H9 (cell line): ENCODE measurements around the gene AS3MT. TPM values are rescaled to one million over a fixed set of nuclear protein-coding genes. Genes with fewer than 3 reads are reported as not detected.

Experiments used
- DNase-seq: peaks from one replicate; pipeline ENCODE4 v3.0.0-alpha.2; 2017
- H2AFZ ChIP-seq: one replicate; pipeline ENCODE4 v1.6.1; 2013; ENCODE audit warnings: mild to moderate bottlenecking, low read length, control low read depth, moderate library complexity
- H2AK5ac ChIP-seq: 2 replicates; pipeline ENCODE4 v1.6.1; 2013; ENCODE audit warnings: low read length, control low read depth, mixed read lengths; ENCODE audit not compliant: insufficient read length
- H2BK120ac ChIP-seq: one replicate; pipeline ENCODE4 v1.6.1; 2013; ENCODE audit warnings: low read depth, mild to moderate bottlenecking, low read length, control low read depth, inconsistent platforms; ENCODE audit not compliant: poor library complexity, severe bottlenecking
- H2BK12ac ChIP-seq: 2 replicates; pipeline ENCODE4 v1.6.1; 2013; ENCODE audit warnings: low read length, control low read depth, mixed read lengths, low read depth; ENCODE audit not compliant: insufficient read length
- H2BK15ac ChIP-seq: 2 replicates; pipeline ENCODE4 v1.6.1; 2013; ENCODE audit warnings: low read depth, low read length, control low read depth
- H2BK20ac ChIP-seq: one replicate; pipeline ENCODE4 v1.6.1; 2013; ENCODE audit warnings: low read depth, mild to moderate bottlenecking, low read length, control low read depth, inconsistent platforms; ENCODE audit not compliant: poor library complexity, severe bottlenecking
- H2BK5ac ChIP-seq: 2 replicates; pipeline ENCODE4 v1.6.1; 2013; ENCODE audit warnings: low read length, control low read depth, mixed read lengths; ENCODE audit not compliant: insufficient read length
- H3K14ac ChIP-seq: 2 replicates; pipeline ENCODE4 v1.6.1; 2013; ENCODE audit warnings: low read length, control low read depth; ENCODE audit not compliant: insufficient read depth
- H3K18ac ChIP-seq: 2 replicates; pipeline ENCODE4 v1.6.1; 2013; ENCODE audit warnings: low read depth, mild to moderate bottlenecking, mixed read lengths, low read length, control low read depth; ENCODE audit not compliant: insufficient read length
- H3K23ac ChIP-seq: 2 replicates; pipeline ENCODE4 v1.6.1; 2013; ENCODE audit warnings: low read length, control low read depth, mixed read lengths, low read depth; ENCODE audit not compliant: insufficient read length
- H3K23me2 ChIP-seq: 2 replicates; pipeline ENCODE4 v1.6.1; 2013; ENCODE audit warnings: low read depth, mild to moderate bottlenecking, mixed read lengths, low read length, control low read depth; ENCODE audit not compliant: insufficient read length, poor library complexity, severe bottlenecking
- H3K27ac ChIP-seq: 2 replicates; pipeline ENCODE4 v1.5.1; 2013; ENCODE audit warnings: low read length, control low read depth, mixed read lengths, low read depth; ENCODE audit not compliant: insufficient read length
- H3K27me3 ChIP-seq: 2 replicates; pipeline ENCODE4 v1.6.1; 2013; ENCODE audit warnings: low read length, control low read depth, inconsistent platforms; ENCODE audit not compliant: insufficient read depth
- H3K4ac ChIP-seq: 2 replicates; pipeline ENCODE4 v1.6.1; 2013; ENCODE audit warnings: low read depth, mild to moderate bottlenecking, control low read depth, inconsistent platforms, low read length, moderate library complexity
- H3K4me1 ChIP-seq: 2 replicates; pipeline ENCODE4 v1.6.1; 2013; ENCODE audit warnings: low read length, control low read depth, inconsistent platforms; ENCODE audit not compliant: insufficient read depth
- H3K4me2 ChIP-seq: 2 replicates; pipeline ENCODE4 v1.6.1; 2013; ENCODE audit warnings: low read length, control low read depth, mixed read lengths; ENCODE audit not compliant: insufficient read length, insufficient read depth
- H3K56ac ChIP-seq: 2 replicates; pipeline ENCODE4 v1.6.1; 2013; ENCODE audit warnings: low read depth, mild to moderate bottlenecking, mixed read lengths, low read length, control low read depth; ENCODE audit not compliant: insufficient read length
- H3K79me1 ChIP-seq: 2 replicates; pipeline ENCODE4 v1.6.1; 2013; ENCODE audit warnings: low read depth, mild to moderate bottlenecking, moderate library complexity, low read length, control low read depth, inconsistent platforms; ENCODE audit not compliant: insufficient read depth, poor library complexity, severe bottlenecking
- H3K79me2 ChIP-seq: 2 replicates; pipeline ENCODE4 v1.6.1; 2013; ENCODE audit warnings: low read length, control low read depth, inconsistent platforms; ENCODE audit not compliant: insufficient read depth
- H3K9ac ChIP-seq: 2 replicates; pipeline ENCODE4 v1.6.1; 2013; ENCODE audit warnings: low read length, control low read depth, mixed read lengths; ENCODE audit not compliant: insufficient read length; ENCODE audit errors: extremely low read depth
- H3K9me3 ChIP-seq: one replicate; pipeline ENCODE4 v1.6.1; 2013; ENCODE audit warnings: low read depth, low read length, inconsistent platforms; ENCODE audit not compliant: control insufficient read depth
- H3T11ph ChIP-seq: one replicate; pipeline ENCODE4 v1.6.1; 2013; ENCODE audit warnings: mild to moderate bottlenecking, low read length, control low read depth, inconsistent platforms
- H4K20me1 ChIP-seq: one replicate; pipeline ENCODE4 v1.6.1; 2013; ENCODE audit not compliant: control insufficient read depth, insufficient read length, insufficient read depth
- H4K5ac ChIP-seq: 2 replicates; pipeline ENCODE4 v1.6.1; 2013; ENCODE audit warnings: low read depth, mild to moderate bottlenecking, mixed read lengths, low read length, control low read depth; ENCODE audit not compliant: insufficient read length
- H4K8ac ChIP-seq: replicated peaks from 2 replicates; pipeline ENCODE4 v1.6.1; 2013; ENCODE audit warnings: low read length, control low read depth, mixed read lengths, low read depth; ENCODE audit not compliant: insufficient read length
- H4K91ac ChIP-seq: 2 replicates; pipeline ENCODE4 v1.6.1; 2013; ENCODE audit warnings: low read depth, mild to moderate bottlenecking, moderate library complexity, mixed read lengths, low read length, control low read depth; ENCODE audit not compliant: insufficient read length
- H3K27ac Mint-ChIP-seq, 3 experiments: 2 replicates in 2 of 3; 3 replicates in 1 of 3; pipeline ENCODE4 v1.8.0; 2020 to 2021; ENCODE audit warnings: mixed read lengths in 3 of 3, mild to moderate bottlenecking in 1 of 3, moderate library complexity in 1 of 3
- H3K27me3 Mint-ChIP-seq: 2 replicates; pipeline ENCODE4 v1.8.0; 2021; ENCODE audit warnings: low read depth, mild to moderate bottlenecking, moderate library complexity, mixed read lengths
- H3K36me3 Mint-ChIP-seq, 3 experiments: 2 replicates in 2 of 3; 3 replicates in 1 of 3; pipeline ENCODE4 v1.8.0; 2020 to 2021; ENCODE audit warnings: low read depth in 3 of 3, mixed read lengths in 3 of 3; ENCODE audit not compliant: insufficient read depth in 1 of 3
- H3K4me1 Mint-ChIP-seq, 2 experiments: 2 replicates each; pipeline ENCODE4 v1.8.0; 2020; ENCODE audit warnings: mixed read lengths in 2 of 2
- H3K4me3 Mint-ChIP-seq, 2 experiments: 2 replicates in 1 of 2; 3 replicates in 1 of 2; pipeline ENCODE4 v1.8.0; 2020 to 2021; ENCODE audit warnings: mild to moderate bottlenecking in 2 of 2, mixed read lengths in 2 of 2, moderate library complexity in 1 of 2
- H3K9me3 Mint-ChIP-seq, 2 experiments: 2 replicates in 1 of 2; 3 replicates in 1 of 2; pipeline ENCODE4 v1.8.0; 2020; ENCODE audit warnings: mild to moderate bottlenecking in 2 of 2, mixed read lengths in 2 of 2, moderate library complexity in 1 of 2
- WGBS: extraction: QIAGEN DNeasy Blood & Tissue Kit; methylation state at CpG from one replicate; pipeline ENCODE4 v1.1.7; 2013; ENCODE audit warnings: missing lambda C conversion rate, low lambda C conversion rate, mixed read lengths; ENCODE audit not compliant: insufficient read length; ENCODE audit errors: extremely low coverage; 5-methylcytosine and 5-hydroxymethylcytosine counted together
- total RNA-seq: library from RNA; stranded (reverse); gene quantifications from 2 replicates; pipeline ENCODE4 v1.2.1, GENCODE V29; 2021
- TF ChIP-seq, protein P1 (sequence below): fragments of 200-600 bp; sonication (generic); conservative IDR thresholded peaks from 3 replicates; pipeline ENCODE4 v1.8.0; 2021; ENCODE audit warnings: antibody characterized with exemption, mild to moderate bottlenecking

The AS3MT gene
- total RNA-seq, 1 experiment from 2014 or later = 16.4 TPM

DNA sequence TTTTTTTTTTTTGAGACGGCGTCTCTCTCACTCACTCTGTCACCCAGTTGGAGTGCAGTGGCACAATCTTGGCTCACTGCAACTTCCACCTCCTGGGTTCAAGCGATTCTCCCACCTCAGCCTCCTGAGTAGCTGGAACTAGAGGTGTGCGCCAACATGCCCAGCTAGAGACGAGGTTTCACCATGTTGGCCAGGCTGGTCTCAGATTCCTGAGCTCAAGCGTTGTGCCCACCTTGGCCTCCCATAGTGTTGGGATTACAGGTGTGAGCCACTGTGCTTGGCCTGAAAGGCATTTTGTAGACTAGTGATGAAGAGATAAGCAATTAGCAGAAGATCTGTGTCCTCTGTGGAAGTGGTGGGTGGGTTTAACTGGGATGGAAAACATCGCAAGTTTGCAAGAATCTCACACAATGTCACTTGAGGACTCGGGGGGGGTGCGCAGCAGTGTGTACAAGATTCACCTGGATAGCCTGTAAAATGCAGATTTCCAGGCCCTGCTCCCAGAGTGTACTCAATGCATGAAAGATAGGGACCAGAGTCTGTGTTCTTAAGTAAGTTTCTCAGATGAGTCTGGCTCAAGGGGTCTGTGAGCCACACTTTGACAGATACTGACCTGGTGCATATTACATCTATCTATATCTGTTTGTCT, 43.0 kb upstream of the AS3MT start:
- Histone ChIP-seq H3K4ac (no peak overlapping the region), H3K23me2 (no peaks in the 10 kb centered on the region), H3K14ac (no peak overlapping the region), H3K4me1 (no peaks in the 10 kb centered on the region), H2BK120ac (no peak overlapping the region), H3K4me2 (no peak overlapping the region), H4K91ac (no peak overlapping the region), H3K9ac (no peak overlapping the region), H2BK12ac (no peak overlapping the region), H2BK20ac (no peak overlapping the region), H3K56ac (no peak overlapping the region), H4K20me1 (no peaks in the 10 kb centered on the region), H3K79me1 (no peaks in the 10 kb centered on the region), H4K5ac (no peak overlapping the region), H2AFZ (no peak overlapping the region), H2AK5ac (no peak overlapping the region), H2BK15ac (no peak overlapping the region), H3T11ph (no peak overlapping the region), H3K27ac (no peak overlapping the region), H3K23ac (no peak overlapping the region), H3K9me3 (peaks cover 9% of the 10 kb centered on the region), H3K18ac (no peak overlapping the region), H3K27me3 (no peaks in the 10 kb centered on the region), H3K79me2 (no peaks in the 10 kb centered on the region), H2BK5ac (no peak overlapping the region), H4K8ac (no peak overlapping the region)
- H3K4me1 Mint-ChIP-seq = peaks cover 2 to 5% of the 10 kb centered on the region in 2 experiments; a peak in 1 of 4 replicates
- no CpG with 5 or more reads among the region's 9 CpGs for WGBS
- no peak for DNase-seq
- no peak overlapping the region for H3K4me3 Mint-ChIP-seq
- H3K9me3 Mint-ChIP-seq = peaks cover 13 to 16% of the 10 kb centered on the region in 2 experiments; a peak in 4 of 5 replicates
- no peak overlapping the region for H3K27ac Mint-ChIP-seq
- H3K36me3 Mint-ChIP-seq = peaks cover 0 to 5% (median 0%) of the 10 kb centered on the region in 3 experiments; a peak in 2 of 7 replicates
- no peaks in the 10 kb centered on the region for H3K27me3 Mint-ChIP-seq
- TF ChIP-seq, protein P1, sequence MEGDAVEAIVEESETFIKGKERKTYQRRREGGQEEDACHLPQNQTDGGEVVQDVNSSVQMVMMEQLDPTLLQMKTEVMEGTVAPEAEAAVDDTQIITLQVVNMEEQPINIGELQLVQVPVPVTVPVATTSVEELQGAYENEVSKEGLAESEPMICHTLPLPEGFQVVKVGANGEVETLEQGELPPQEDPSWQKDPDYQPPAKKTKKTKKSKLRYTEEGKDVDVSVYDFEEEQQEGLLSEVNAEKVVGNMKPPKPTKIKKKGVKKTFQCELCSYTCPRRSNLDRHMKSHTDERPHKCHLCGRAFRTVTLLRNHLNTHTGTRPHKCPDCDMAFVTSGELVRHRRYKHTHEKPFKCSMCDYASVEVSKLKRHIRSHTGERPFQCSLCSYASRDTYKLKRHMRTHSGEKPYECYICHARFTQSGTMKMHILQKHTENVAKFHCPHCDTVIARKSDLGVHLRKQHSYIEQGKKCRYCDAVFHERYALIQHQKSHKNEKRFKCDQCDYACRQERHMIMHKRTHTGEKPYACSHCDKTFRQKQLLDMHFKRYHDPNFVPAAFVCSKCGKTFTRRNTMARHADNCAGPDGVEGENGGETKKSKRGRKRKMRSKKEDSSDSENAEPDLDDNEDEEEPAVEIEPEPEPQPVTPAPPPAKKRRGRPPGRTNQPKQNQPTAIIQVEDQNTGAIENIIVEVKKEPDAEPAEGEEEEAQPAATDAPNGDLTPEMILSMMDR = no peak
